Measurements from ENCODE around the gene PARD6A.

Gene PARD6A

GRCh38 chr16:67697422-67698185 is 36.8 kb downstream of the PARD6A start:
- TF ChIP-seq, protein P1, sequence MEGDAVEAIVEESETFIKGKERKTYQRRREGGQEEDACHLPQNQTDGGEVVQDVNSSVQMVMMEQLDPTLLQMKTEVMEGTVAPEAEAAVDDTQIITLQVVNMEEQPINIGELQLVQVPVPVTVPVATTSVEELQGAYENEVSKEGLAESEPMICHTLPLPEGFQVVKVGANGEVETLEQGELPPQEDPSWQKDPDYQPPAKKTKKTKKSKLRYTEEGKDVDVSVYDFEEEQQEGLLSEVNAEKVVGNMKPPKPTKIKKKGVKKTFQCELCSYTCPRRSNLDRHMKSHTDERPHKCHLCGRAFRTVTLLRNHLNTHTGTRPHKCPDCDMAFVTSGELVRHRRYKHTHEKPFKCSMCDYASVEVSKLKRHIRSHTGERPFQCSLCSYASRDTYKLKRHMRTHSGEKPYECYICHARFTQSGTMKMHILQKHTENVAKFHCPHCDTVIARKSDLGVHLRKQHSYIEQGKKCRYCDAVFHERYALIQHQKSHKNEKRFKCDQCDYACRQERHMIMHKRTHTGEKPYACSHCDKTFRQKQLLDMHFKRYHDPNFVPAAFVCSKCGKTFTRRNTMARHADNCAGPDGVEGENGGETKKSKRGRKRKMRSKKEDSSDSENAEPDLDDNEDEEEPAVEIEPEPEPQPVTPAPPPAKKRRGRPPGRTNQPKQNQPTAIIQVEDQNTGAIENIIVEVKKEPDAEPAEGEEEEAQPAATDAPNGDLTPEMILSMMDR (IDR thresholded peaks at IDR 0.05), result no peak

DNA sequence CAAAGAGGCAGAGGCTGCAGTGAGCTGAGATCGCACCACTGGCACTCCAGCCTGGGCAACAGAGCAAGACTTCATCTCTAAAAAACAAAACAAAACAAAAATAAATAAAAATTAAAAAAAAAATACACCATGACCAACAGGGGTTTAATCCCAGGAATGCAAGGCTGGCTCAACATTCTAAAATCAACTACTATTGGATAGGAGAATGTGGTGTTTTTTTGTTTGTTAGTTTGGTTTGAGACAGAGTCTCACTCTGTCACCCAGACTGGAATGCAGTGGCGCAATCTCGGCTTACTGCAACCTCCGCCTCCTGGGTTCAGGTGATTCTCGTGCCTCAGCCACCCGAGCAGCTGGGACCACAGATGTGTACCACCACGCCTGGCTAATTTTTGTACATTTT is 38.5 kb downstream of the PARD6A start:
- TF ChIP-seq, protein P1 (IDR thresholded peaks at IDR 0.05), result no peak

DNA sequence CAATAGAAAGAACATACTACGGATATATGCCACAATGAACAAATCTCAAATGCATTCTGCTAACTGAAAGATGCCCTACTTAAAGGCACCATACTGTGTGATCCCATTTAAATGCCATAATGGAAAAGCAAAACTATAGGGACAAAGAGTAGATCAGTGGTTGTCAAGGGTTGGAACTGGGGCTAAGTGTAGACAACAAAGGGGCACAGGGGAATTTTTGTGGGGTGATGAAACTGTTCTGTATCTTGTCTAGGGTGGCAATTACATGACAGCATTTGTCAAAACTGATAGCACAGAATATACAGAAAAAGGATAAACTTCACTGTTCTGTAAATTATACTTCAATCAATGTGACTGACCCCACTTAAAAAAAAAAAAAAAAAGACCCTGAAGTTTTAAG is 40.7 kb downstream of the PARD6A start:
- TF ChIP-seq, protein P1 (IDR thresholded peaks at IDR 0.05), result no peak

GRCh38 chr16:67702130-67702529 is 41.4 kb downstream of the PARD6A start:
- TF ChIP-seq, protein P1 (IDR thresholded peaks at IDR 0.05), result no peak

DNA sequence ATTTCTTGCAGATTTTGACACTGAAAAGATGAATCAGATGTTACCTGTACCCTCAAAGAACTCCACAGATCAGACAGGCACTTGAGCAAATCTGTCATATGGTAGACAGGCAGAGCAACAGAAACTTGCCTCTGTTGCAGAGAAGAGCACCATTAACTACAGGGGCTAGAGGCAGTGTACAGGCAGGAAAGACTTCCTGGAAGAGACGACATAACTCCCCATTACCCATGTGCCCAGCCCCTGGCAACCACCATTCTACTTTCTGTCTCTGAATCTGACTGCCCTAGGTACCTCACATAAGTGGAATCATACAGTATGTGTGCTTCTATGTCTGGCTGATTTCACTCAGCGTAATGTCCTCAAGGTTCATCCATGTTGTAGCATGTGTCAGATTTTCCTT is 42.9 kb downstream of the PARD6A start:
- TF ChIP-seq, protein P1 (IDR thresholded peaks at IDR 0.05), result no peak

GRCh38 chr16:67704110-67704509 is 43.4 kb downstream of the PARD6A start:
- TF ChIP-seq, protein P1 (IDR thresholded peaks at IDR 0.05), result no peak

- TF ChIP-seq, protein P1 (IDR thresholded peaks at IDR 0.05), result no peak
These were observed 46.5 kb downstream of the PARD6A start for GRCh38 chr16:67707210-67707609.

DNA sequence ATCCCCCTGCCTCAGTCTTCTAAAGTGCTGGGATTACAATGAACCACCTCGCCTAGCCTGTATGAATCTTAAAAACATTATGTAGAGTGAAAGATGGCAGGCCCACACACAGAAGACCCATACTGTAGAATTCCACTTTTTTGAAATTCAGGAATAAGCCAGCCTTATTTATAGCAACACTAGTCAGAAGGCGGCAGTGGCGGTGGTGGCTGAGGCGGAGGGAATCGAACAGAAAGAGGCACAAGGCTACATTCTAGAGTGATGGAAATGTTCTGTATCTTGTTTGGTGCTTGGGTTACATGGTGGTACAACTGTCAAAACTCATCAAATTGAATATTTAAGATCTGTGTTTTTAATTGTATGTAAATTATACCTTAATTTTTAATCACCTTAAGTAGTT is 47.0 kb downstream of the PARD6A start:
- TF ChIP-seq, protein P1 (IDR thresholded peaks at IDR 0.05), result no peak
